ENCODE measurements around the gene OGFOD3. TPM values are rescaled to one million over a fixed set of nuclear protein-coding genes. Genes with fewer than 3 reads are reported as not detected.

Gene OGFOD3, protein sequence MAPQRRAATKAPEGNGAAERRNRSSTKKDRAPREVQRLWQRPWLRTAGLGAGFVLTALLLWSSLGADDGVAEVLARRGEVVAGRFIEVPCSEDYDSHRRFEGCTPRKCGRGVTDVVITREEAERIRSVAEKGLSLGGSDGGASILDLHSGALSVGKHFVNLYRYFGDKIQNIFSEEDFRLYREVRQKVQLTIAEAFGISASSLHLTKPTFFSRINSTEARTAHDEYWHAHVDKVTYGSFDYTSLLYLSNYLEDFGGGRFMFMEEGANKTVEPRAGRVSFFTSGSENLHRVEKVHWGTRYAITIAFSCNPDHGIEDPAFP
- total RNA-seq: 10 to 100 TPM; 15.0 to 44.4 (median 24.8) TPM

DNA sequence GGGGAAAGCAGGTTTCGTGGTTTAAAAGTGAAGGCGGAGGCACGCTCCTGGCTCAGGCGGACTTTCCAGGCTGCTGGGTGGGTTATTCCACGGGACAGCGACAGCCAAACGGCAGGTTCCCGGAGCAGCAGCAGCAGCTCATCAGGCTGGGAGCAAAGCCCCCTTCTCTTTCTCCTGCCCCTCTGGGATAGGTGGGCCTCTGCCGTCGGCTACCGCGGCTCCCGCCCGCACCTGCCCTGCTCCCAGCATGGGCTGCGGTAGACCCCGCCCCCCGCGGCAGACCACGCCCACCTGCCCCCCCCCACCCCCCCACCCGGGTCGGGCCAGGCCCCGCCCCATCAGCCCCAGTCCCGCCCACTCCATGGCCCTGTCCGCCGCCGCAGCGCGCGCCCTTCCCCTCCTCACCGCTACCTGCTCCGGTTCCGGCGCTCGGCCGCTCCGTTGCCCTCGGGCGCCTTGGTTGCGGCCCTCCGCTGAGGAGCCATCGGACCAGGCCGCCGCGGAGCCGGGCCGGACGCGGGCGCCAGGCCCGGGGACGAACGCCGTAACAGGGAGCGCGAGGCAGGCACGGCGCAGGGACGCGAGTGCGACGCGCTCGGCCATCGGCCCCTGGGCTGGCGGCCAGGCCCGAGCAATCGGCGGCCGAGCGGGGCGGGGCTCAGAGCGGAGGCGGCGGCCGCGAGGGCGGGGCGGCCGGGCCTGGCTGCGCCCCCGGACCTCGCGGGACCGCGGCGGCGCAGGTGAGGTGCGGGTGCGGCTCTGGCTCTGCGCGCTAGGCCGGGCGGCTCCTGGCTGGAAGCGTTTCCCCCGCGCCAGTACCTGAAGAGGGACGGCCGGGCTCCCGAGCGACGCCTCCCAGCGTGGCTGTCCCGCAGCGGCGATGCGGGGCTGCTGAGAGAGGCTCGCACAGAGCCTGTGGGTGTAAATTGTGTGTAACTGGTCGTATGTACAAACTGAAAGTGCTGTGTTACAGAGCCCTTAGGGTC is at the start of gene OGFOD3, which contains the start of gene HEXD:
TSS of gene OGFOD3 (minus strand) at position 586 of the 986 bp plus-strand sequence. CDS start at position 485, 101 bp downstream.
TSS of gene HEXD (plus strand) at position 347 of the 986 bp plus-strand sequence. CDS start 1,453 bp downstream, outside the sequence.
- intact Hi-C loops (cut with DNase I; ENCODE audit: low total_unique reads): no loop called here
- Histone ChIP-seq H3K4me3 (peak within 1 kb of the TSS; percentile 46 to 82), H3K36me3 (no peaks in the 10 kb centered on the region), H3K9me3 (no peaks in the 10 kb centered on the region), H3K27me3 (no peaks in the 10 kb centered on the region), H3K27ac (peak within 1 kb of the TSS; percentile 85 to 96), H3K4me1 (peaks cover 0 to 3% of the 10 kb centered on the region in 2 donors)
- peak; percentile 69 to 84 for DNase-seq
- peak; percentile 45 to 80 for TF ChIP-seq POLR2A (IDR thresholded peaks at IDR 0.05)
- TF ChIP-seq, protein P1, sequence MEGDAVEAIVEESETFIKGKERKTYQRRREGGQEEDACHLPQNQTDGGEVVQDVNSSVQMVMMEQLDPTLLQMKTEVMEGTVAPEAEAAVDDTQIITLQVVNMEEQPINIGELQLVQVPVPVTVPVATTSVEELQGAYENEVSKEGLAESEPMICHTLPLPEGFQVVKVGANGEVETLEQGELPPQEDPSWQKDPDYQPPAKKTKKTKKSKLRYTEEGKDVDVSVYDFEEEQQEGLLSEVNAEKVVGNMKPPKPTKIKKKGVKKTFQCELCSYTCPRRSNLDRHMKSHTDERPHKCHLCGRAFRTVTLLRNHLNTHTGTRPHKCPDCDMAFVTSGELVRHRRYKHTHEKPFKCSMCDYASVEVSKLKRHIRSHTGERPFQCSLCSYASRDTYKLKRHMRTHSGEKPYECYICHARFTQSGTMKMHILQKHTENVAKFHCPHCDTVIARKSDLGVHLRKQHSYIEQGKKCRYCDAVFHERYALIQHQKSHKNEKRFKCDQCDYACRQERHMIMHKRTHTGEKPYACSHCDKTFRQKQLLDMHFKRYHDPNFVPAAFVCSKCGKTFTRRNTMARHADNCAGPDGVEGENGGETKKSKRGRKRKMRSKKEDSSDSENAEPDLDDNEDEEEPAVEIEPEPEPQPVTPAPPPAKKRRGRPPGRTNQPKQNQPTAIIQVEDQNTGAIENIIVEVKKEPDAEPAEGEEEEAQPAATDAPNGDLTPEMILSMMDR (IDR thresholded peaks at IDR 0.05): peak in 3 of 4 experiments; percentile 13 to 60 (median 47)

DNA sequence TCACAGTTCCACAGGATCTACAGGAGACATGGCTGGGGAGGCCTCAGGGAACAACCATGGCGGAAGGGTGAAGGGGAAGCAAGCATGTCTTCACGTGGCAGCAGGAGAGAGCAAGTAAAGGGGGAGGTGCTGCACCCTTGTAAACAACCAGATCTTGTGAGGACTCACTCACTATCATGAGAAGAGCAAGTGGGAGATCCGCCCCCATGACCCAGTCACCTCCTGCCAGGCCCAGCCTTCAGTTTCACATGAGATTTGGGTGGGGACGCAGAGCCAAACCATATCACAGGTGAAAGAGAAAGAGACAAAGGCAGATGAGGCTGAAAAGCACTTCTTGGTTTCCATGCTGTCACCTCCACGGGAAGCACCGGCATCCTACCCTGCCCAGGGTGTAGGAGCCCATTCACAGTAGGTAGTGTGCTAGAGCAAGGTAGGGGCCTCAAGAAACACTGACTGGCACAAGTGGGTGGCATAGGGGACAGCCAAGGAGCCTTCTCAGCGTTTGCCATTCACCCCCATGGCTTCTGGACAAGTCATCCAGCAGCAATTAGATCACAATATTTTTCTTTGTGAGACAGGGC is 46.7 kb upstream of the OGFOD3 start:
- H3K36me3 ChIP-seq: no peaks in the 10 kb centered on the region
- no peaks in the 10 kb centered on the region for H3K27me3 ChIP-seq
- H3K27ac ChIP-seq: no peak overlapping the region
- no peak for DNase-seq
- intact Hi-C loops (cut with DNase I; ENCODE audit: low total_unique reads): no loop called here
- H3K9me3 ChIP-seq: no peaks in the 10 kb centered on the region
- TF ChIP-seq, protein P1 (IDR thresholded peaks at IDR 0.05): no peak
- no peak for TF ChIP-seq POLR2A (IDR thresholded peaks at IDR 0.05)
- H3K4me1 ChIP-seq: no peaks in the 10 kb centered on the region
- no peak overlapping the region for H3K4me3 ChIP-seq

DNA sequence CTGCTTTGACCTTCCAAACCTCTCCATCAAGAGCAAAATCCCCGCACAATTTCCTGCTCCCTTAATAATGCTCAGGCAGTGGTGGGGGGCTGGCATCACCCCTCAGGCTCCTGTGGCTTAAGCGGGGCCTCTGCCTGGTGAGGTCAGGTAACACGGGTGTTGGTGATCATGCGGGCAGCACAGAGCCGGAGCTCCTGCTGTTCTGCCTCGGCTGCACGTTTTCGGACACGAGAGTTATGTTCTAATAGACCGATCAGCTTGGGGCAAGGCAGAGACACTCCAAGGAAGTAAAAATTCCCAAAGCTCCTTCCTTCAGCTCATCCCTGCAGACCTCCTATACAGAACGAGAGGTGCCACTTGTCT is 46.2 kb upstream of the OGFOD3 start:
- no peak for TF ChIP-seq POLR2A (IDR thresholded peaks at IDR 0.05)
- TF ChIP-seq, protein P1 (IDR thresholded peaks at IDR 0.05): no peak
- intact Hi-C loops (cut with DNase I; ENCODE audit: low total_unique reads): no loop called here
- Histone ChIP-seq H3K4me3 (no peak overlapping the region), H3K9me3 (no peaks in the 10 kb centered on the region), H3K4me1 (no peaks in the 10 kb centered on the region), H3K27me3 (no peaks in the 10 kb centered on the region), H3K27ac (no peak overlapping the region), H3K36me3 (no peaks in the 10 kb centered on the region)
- DNase-seq: no peak

DNA sequence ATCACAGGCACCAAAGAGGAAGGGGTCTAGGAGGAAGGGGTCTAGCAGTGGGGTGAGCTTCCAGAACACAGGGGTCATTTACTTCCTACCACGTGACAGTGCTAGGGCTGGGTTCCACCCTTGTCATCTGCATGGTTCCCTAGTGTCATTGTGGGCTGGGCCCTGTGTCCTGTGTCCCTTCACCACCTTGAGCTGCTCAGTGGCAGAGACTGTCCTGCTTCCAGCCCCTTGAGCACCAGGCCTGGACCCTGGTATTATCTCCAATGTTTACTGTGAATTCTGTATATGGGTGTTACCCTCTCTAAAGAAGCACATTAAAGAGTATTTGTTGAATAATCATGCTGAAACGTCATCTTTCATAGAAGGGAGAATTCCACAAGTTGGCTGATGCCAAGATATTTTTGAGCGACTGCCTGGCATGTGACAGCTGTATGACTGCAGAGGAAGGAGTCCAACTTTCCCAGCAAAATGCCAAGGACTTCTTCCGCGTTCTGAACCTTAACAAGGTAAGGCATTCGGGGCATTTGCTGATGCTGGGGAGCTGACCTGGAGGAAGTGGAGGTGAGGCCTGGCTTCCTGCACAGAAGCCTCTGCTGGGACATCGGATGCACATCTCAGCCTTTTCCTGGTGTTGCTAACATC is 45.7 kb upstream of the OGFOD3 start:
- DNase-seq: no peak
- intact Hi-C loops (cut with DNase I; ENCODE audit: low total_unique reads): no loop called here

More for the DNA sequence above, 45.7 kb upstream of the OGFOD3 start:
- H3K36me3 ChIP-seq: no peaks in the 10 kb centered on the region
- H3K27me3 ChIP-seq: no peaks in the 10 kb centered on the region
- TF ChIP-seq, protein P1 (IDR thresholded peaks at IDR 0.05): no peak
- TF ChIP-seq POLR2A (IDR thresholded peaks at IDR 0.05): no peak
- H3K4me1 ChIP-seq: no peaks in the 10 kb centered on the region
- H3K9me3 ChIP-seq: no peaks in the 10 kb centered on the region
- no peak overlapping the region for H3K4me3 ChIP-seq
- H3K27ac ChIP-seq: no peak overlapping the region
